Stomach smooth muscle (tissue), 2 donors: Measurements from ENCODE around the gene KCNC1.

Experiments used
- H3K27ac ChIP-seq: one replicate; pipeline ENCODE4 v1.7.0; 2013; ENCODE audit warnings: mild to moderate bottlenecking, low read length, inconsistent platforms
- H3K27me3 ChIP-seq, 2 donors: one replicate each; pipeline ENCODE4 v1.7.0; 2013; ENCODE audit warnings: low read length in 2 of 2; ENCODE audit not compliant: insufficient read depth in 2 of 2, control insufficient read depth in 1 of 2
- H3K36me3 ChIP-seq, 2 donors: one replicate each; pipeline ENCODE4 v1.7.0; 2013; ENCODE audit warnings: low read length in 2 of 2; ENCODE audit not compliant: control insufficient read depth in 2 of 2, insufficient read depth in 2 of 2
- H3K4me1 ChIP-seq: one replicate; pipeline ENCODE4 v1.7.0; 2013; ENCODE audit warnings: low read length; ENCODE audit not compliant: control insufficient read depth, insufficient read depth
- H3K4me3 ChIP-seq, 2 donors: one replicate each; pipeline ENCODE4 v1.7.0; 2013; ENCODE audit warnings: low read length in 2 of 2
- H3K9ac ChIP-seq, 2 donors: one replicate each; pipeline ENCODE4 v1.7.0; 2013; ENCODE audit warnings: low read length in 2 of 2, mild to moderate bottlenecking in 1 of 2
- H3K9me3 ChIP-seq, 2 donors: one replicate each; pipeline ENCODE4 v1.7.0; 2013; ENCODE audit warnings: low read length in 2 of 2; ENCODE audit not compliant: control insufficient read depth in 2 of 2
- donor health status: healthy.
- donor health status: Pancreatic carcinoma.

KCNC1 gene

DNA sequence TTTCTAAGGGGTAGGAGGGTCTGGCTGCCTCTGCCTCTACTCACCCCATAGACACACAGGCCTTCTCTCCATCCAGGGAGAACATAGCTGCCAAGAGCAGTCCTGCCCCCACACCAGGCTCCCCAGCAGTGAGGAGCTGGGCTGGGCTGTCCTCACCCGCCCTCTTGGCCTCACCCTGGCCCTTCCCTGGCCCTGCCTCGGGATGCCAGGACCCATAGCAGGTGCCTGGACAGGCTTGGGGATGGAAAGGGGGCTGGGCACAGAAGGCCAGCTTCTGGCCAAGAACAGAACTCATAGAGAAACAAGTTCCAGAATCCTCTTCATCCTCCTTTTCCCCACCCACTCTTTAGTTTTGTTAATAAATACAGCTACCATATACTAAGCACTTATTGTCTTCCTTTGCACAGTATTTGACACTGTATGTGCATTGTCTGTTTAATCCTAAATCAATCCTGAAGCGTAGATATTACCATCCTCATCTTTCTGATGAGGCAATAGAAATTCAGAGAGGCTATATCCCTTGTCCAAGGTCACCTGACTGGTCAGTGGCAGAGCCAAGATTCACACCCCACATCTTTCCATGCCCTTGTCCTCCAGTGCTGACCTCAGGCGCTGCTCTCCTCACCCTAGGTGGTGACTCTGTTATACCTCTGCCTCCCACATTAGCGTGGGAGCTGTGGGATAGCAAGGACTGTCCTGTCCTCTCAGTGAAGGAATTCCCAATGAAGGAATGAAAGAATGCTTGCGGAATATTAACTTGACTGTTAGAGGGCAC, 37.2 kb upstream of the KCNC1 start:
- H3K9ac ChIP-seq = no peak overlapping the region
- no peaks in the 10 kb centered on the region for H3K36me3 ChIP-seq
- H3K9me3 ChIP-seq = no peaks in the 10 kb centered on the region
- no peak overlapping the region for H3K4me3 ChIP-seq
- H3K27ac ChIP-seq = no peak overlapping the region
- peaks cover 24 to 30% of the 10 kb centered on the region in 2 donors for H3K27me3 ChIP-seq
- no peaks in the 10 kb centered on the region for H3K4me1 ChIP-seq

DNA sequence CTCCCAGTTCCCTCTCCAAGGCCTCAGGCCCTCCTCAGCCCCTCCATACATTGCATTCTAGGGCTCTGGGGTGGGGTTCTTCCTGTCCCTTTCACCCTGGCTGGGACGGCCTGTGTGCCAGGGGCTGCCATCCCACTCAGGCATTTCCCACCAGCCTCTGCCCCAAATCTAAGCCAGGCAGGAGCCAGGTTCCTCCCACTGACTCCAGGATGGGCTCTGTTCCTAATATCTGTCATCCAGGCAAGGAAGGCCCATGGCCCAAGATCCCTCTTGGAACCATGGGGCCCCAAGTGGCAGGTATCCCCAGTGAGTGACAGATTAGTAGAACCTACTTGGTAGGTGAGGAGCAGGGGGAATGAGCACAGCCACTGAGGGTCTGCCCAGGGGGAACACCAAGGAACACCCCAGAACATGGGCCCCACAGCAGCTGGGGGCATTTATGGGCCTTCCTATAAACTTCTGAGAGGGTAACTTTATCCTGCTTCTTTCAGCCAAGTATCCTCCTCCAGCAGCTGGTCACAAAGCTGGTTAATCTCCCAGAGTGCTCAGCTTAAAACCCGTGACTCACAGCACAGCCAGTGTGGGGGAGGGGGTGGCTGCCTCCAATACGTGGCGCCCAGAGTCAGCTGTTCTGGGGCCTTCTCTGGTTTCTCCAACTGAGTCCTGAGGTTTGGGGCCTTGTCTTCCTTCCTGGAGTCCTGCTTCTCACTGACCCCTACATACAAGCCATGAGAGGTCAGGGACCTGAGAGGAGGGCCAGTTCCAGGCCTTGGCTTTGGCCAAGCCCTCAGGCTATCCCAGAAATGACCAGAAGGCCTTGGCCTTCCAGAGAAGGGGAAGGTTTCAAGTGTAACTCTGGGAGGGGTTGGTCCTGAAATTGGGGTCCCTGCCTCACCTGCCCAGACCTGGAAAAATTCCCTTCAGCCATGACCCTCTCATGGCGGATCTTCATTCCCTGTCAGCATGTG, 35.1 kb upstream of the KCNC1 start:
- Histone ChIP-seq H3K27ac (no peak overlapping the region), H3K4me1 (no peaks in the 10 kb centered on the region), H3K27me3 (peaks cover 19 to 28% of the 10 kb centered on the region in 2 donors), H3K4me3 (no peak overlapping the region), H3K9ac (no peak overlapping the region), H3K9me3 (peaks cover 3 to 8% of the 10 kb centered on the region in 2 donors), H3K36me3 (no peaks in the 10 kb centered on the region)

DNA sequence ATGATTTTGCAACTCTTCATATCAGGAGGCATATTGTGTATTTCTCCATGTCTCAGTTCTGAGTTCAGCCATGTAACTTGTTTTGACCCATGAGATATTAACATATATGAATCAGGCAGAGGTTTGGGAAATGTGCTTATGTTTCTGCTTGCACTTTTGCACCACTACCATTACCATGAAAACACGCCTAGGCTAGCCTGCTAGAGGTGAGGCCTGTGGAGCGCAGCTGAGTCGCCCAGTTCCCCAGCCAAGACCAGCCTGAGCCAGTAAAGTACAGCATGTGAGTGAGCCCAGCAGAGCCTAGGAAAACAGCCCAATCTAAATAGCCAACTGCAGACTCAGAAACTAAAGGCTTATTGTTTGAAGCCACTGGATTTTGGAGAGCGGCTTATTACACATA, 33.6 kb upstream of the KCNC1 start:
- Histone ChIP-seq H3K27me3 (peaks cover 10 to 14% of the 10 kb centered on the region in 2 donors), H3K4me3 (no peak overlapping the region), H3K9me3 (peaks cover 3 to 8% of the 10 kb centered on the region in 2 donors), H3K4me1 (no peaks in the 10 kb centered on the region), H3K36me3 (no peaks in the 10 kb centered on the region), H3K9ac (no peak overlapping the region), H3K27ac (no peak overlapping the region)

DNA sequence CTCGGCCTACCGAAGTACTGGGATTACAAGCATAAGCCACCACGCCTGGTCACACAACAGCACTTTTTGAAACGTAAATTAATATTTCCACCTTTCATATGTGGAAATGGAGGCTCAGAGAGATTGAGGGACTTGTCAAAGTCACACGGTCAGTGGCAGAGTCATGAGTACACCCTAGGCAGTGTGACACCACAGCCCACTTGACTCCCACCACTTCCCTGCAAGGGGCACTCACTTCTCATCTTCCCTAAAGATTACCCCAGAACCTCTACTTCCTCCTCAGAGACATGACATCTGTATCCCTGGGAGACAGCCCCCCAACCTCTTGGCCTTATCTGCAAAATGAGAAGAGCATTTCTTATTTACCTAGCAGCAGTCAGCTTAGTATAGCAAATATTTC, 31.7 kb upstream of the KCNC1 start:
- H3K36me3 ChIP-seq = no peaks in the 10 kb centered on the region
- no peak overlapping the region for H3K27ac ChIP-seq
- no peak overlapping the region for H3K9ac ChIP-seq
- peaks cover 3% of the 10 kb centered on the region in 2 donors for H3K27me3 ChIP-seq
- H3K4me1 ChIP-seq = no peaks in the 10 kb centered on the region
- no peak overlapping the region for H3K4me3 ChIP-seq
- H3K9me3 ChIP-seq = peaks cover 3 to 8% of the 10 kb centered on the region in 2 donors

DNA sequence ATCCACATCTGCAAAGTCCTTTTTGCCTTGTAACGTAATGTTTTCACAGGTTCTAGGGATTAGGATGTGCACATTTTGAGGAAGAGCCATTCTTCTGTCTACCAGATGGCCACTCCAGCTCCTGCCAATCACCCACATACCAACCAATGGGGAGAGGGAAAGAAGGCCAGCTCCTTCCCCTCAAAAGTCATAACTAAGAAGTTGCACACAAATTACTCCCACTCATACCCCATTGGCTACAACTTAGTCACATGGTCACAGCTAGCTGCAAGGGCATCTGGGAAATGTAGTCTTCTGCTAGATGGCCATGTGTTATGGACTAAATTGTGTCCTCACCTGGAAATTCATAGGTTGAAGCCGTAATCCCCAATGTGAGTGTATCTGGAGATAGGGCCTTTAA, 30.6 kb upstream of the KCNC1 start:
- Histone ChIP-seq H3K36me3 (no peaks in the 10 kb centered on the region), H3K27ac (no peak overlapping the region), H3K4me3 (no peak overlapping the region), H3K9ac (no peak overlapping the region), H3K27me3 (peaks cover 0 to 2% of the 10 kb centered on the region in 2 donors), H3K4me1 (no peaks in the 10 kb centered on the region), H3K9me3 (peaks cover 3 to 8% of the 10 kb centered on the region in 2 donors)

DNA sequence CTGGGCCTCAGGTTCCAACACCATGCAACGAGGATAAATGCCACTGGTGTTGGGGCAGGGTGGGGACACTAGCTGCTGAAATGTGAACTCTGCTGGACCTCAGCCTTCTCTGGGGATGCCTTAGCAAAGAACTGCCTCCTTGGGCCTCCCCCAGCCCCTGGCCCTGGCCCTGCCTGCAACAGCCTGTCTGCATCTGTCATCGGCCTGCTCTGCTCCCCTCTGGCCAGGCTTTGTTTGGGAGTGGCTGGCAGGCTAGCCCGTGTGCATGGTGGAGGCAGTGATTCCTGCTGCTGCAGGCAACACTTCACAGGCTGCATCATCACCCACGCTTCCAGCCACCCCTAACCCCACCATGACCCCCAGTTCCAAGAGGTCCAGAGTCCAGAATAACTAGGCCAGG, 26.8 kb upstream of the KCNC1 start:
- no peak overlapping the region for H3K4me3 ChIP-seq
- H3K36me3 ChIP-seq = no peaks in the 10 kb centered on the region
- H3K4me1 ChIP-seq = no peaks in the 10 kb centered on the region
- H3K9me3 ChIP-seq = peaks cover 3 to 8% of the 10 kb centered on the region in 2 donors
- H3K27me3 ChIP-seq = peaks cover 9 to 13% of the 10 kb centered on the region in 2 donors
- no peak overlapping the region for H3K27ac ChIP-seq
- H3K9ac ChIP-seq = no peak overlapping the region

DNA sequence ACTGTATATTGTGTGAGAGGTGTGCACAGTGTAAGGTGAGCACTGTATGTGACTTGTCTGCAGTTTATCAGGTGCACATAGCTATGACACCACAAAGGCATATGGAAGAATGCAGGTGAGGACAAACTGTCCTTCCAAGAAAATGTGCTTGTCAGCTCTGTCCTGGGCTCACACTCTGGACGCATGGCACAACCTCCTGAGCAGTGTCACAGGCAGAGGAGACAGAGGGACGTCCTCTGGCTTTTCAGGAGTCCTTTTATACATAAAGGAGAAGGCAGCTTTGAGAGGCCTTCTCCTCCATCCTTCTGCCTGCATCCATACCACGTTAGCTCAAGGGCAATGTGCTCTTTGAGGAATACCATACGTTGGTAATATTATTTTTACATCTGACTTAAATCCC, 22.7 kb upstream of the KCNC1 start:
- Histone ChIP-seq H3K36me3 (no peaks in the 10 kb centered on the region), H3K9me3 (no peaks in the 10 kb centered on the region), H3K27ac (no peak overlapping the region), H3K4me3 (no peak overlapping the region), H3K9ac (no peak overlapping the region), H3K4me1 (no peaks in the 10 kb centered on the region), H3K27me3 (peaks cover 15 to 27% of the 10 kb centered on the region in 2 donors)

DNA sequence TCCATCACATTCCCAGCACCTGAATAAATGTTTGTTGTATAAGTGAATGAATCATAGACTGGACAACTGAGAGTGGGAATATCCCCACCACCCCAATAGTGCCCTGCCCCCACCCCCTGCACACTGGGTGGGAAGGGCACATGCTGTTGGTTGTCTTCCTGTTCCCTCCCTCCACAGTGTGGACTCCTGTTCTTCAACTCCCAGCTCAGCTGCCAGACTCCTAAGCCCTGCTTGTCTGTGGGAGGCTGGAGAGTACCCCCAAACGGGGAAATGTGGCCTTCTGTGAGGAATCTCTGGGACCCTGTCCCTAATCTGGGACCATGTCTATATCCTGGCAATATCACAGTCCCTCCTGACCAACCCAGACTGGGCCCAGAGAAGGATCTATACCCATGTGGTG, 20.7 kb upstream of the KCNC1 start:
- no peaks in the 10 kb centered on the region for H3K4me1 ChIP-seq
- no peaks in the 10 kb centered on the region for H3K36me3 ChIP-seq
- H3K4me3 ChIP-seq = no peak overlapping the region
- no peak overlapping the region for H3K9ac ChIP-seq
- no peak overlapping the region for H3K27ac ChIP-seq
- peaks cover 26 to 38% of the 10 kb centered on the region in 2 donors for H3K27me3 ChIP-seq
- no peaks in the 10 kb centered on the region for H3K9me3 ChIP-seq

DNA sequence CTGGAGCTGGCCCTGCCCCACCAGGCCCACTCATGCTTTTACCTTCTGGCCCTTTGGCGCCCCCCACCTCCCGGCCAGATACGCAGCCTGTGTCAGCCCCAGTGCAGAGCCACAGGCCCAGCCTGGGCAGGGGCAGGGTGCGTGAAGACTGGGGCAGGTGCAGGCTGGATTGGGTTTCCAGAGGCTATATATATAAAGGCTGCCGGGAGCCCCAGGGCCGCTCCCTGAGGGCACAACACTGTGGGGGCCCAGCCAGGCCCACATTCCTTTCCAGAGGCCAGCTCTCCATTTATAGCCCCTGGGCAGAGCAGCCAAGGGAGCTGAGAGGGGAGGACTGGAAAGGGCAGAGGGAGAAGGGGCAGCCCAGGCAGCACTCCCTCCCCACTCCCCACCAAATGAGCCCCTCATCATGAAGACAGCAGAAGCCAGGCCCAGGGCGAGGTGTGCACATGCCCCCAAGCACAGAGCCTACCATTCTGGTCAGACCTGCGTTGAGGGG, 20.2 kb upstream of the KCNC1 start:
- Histone ChIP-seq H3K27me3 (peaks cover 27 to 38% of the 10 kb centered on the region in 2 donors), H3K4me1 (no peaks in the 10 kb centered on the region), H3K9me3 (no peaks in the 10 kb centered on the region), H3K4me3 (no peak overlapping the region), H3K9ac (no peak overlapping the region), H3K36me3 (no peaks in the 10 kb centered on the region), H3K27ac (no peak overlapping the region)

DNA sequence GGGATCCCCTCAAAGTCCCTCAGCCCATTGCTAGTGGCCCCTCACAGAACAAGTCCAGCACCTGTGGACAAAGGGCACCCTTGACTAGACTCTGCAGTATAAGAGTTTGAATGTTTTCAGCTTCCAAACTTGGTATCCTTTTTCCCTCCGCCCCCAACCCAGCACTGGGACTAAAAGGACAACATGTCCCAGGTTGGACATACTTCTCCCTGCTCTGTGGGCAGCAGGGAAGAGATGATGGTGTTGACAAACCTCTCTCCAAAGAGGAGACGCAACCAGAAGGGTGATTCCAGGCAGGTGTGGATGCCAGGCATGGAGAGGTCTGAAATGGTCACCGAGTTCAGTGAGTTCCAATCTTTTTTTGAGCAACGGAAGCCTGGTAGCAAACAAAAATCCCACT, 19.7 kb upstream of the KCNC1 start:
- H3K4me1 ChIP-seq = no peaks in the 10 kb centered on the region
- peaks cover 29 to 36% of the 10 kb centered on the region in 2 donors for H3K27me3 ChIP-seq
- no peak overlapping the region for H3K9ac ChIP-seq
- H3K27ac ChIP-seq = no peak overlapping the region
- no peaks in the 10 kb centered on the region for H3K36me3 ChIP-seq
- no peaks in the 10 kb centered on the region for H3K9me3 ChIP-seq
- H3K4me3 ChIP-seq = no peak overlapping the region
